WTC11 (cell line): ENCODE measurements around the gene SERPINA4. TPM values are rescaled to one million over a fixed set of nuclear protein-coding genes. Genes with fewer than 3 reads are reported as not detected.

Experiments used
- ATAC-seq: fragments of 200-7000 bp; cut with Tn5 transposase; 2 replicates; pipeline ENCODE4 v1.10.0; 2021; ENCODE audit warnings: mild to moderate bottlenecking, moderate library complexity
- CTCF ChIA-PET: fragments of 300-600 bp; sonication (Branson Sonifier 250); formaldehyde crosslinking; loops from one replicate; lab custom pipeline; 2021; ENCODE audit warnings: antibody characterized with exemption; lab: Charles Lee
- POLR2A ChIA-PET: fragments of 350-600 bp; sonication (Branson Sonifier 250); formaldehyde crosslinking; loops from one replicate; lab custom pipeline; 2021; ENCODE audit warnings: antibody characterized with exemption; lab: Charles Lee
- DNase-seq: peaks from one replicate; pipeline ENCODE4 v3.0.0; 2021; ENCODE audit warnings: low spot score
- H3K27ac Mint-ChIP-seq: 2 replicates; pipeline ENCODE4 v1.8.0; 2021; ENCODE audit warnings: mixed read lengths
- H3K27me3 Mint-ChIP-seq: 2 replicates; pipeline ENCODE4 v1.8.0; 2021; ENCODE audit warnings: low read depth, mild to moderate bottlenecking, moderate library complexity, mixed read lengths
- H3K36me3 Mint-ChIP-seq: 2 replicates; pipeline ENCODE4 v1.8.0; 2021; ENCODE audit warnings: mixed read lengths
- H3K4me1 Mint-ChIP-seq: 2 replicates; pipeline ENCODE4 v1.8.0; 2022; ENCODE audit warnings: mixed read lengths
- H3K4me3 Mint-ChIP-seq: 2 replicates; pipeline ENCODE4 v1.8.0; 2021; ENCODE audit warnings: mild to moderate bottlenecking, moderate library complexity, mixed read lengths
- H3K9me3 Mint-ChIP-seq: 2 replicates; pipeline ENCODE4 v1.8.0; 2021; ENCODE audit warnings: mixed read lengths
- CDX4 ChIP-seq: fragments of 250-450 bp; sonication (Bioruptor Pico); IDR thresholded peaks from 2 replicates; pipeline ENCODE4 v1.9.0; 2021; ENCODE audit warnings: moderate library complexity, mild to moderate bottlenecking, inconsistent platforms, borderline replicate concordance
- E2F1 ChIP-seq: sonication (generic); formaldehyde crosslinking; IDR thresholded peaks from 2 replicates; pipeline ENCODE4 v1.8.0; 2022; ENCODE audit warnings: mild to moderate bottlenecking, missing genetic modification reagents
- SMAD4 ChIP-seq: sonication (generic); formaldehyde crosslinking; IDR thresholded peaks from 2 replicates; pipeline ENCODE4 v1.8.0; 2022; ENCODE audit warnings: mild to moderate bottlenecking, missing genetic modification reagents
- SOX15 ChIP-seq: fragments of 250-450 bp; sonication (Bioruptor Pico); IDR thresholded peaks from 2 replicates; pipeline ENCODE4 v1.9.0; 2021; ENCODE audit warnings: mild to moderate bottlenecking
- ZBTB21 ChIP-seq: sonication (generic); formaldehyde crosslinking; IDR thresholded peaks from 2 replicates; pipeline ENCODE4 v1.8.1; 2023; ENCODE audit warnings: mild to moderate bottlenecking, missing genetic modification reagents, borderline replicate concordance
- ZNF317 ChIP-seq: sonication (generic); formaldehyde crosslinking; IDR thresholded peaks from 2 replicates; pipeline ENCODE4 v1.8.1; 2023; ENCODE audit warnings: low read depth, mild to moderate bottlenecking, moderate library complexity, missing genetic modification reagents, borderline replicate concordance
- ZNF416 ChIP-seq: fragments of 250-450 bp; sonication (Bioruptor Pico); IDR thresholded peaks from 2 replicates; pipeline ENCODE4 v1.9.0; 2021; ENCODE audit warnings: mild to moderate bottlenecking, inconsistent platforms
- ZNF512 ChIP-seq: sonication (generic); formaldehyde crosslinking; IDR thresholded peaks from 2 replicates; pipeline ENCODE4 v1.8.1; 2022; ENCODE audit warnings: missing genetic modification reagents, borderline replicate concordance
- total RNA-seq: library from RNA; stranded (reverse); gene quantifications from 3 replicates; pipeline ENCODE4 v1.2.3, GENCODE V29; 2021
- TF ChIP-seq, protein P1 (sequence below): fragments of 200-600 bp; IDR thresholded peaks from 2 replicates; pipeline ENCODE4 v1.8.0; 2022; ENCODE audit warnings: antibody characterized with exemption
- TF ChIP-seq, protein P2 (sequence below): sonication (generic); formaldehyde crosslinking; IDR thresholded peaks from 2 replicates; pipeline ENCODE4 v1.8.1; 2022; ENCODE audit warnings: mild to moderate bottlenecking, missing genetic modification reagents, moderate library complexity, borderline replicate concordance
- TF ChIP-seq, protein P3 (sequence below): sonication (generic); formaldehyde crosslinking; IDR thresholded peaks from 2 replicates; pipeline ENCODE4 v1.8.0; 2022; ENCODE audit warnings: mild to moderate bottlenecking, missing genetic modification reagents
- TF ChIP-seq, protein P4 (sequence below): fragments of 250-450 bp; sonication (Bioruptor Pico); IDR thresholded peaks from 2 replicates; pipeline ENCODE4 v1.9.0; 2021; ENCODE audit warnings: mild to moderate bottlenecking
- TF ChIP-seq, protein P5 (sequence below): fragments of 250-450 bp; sonication (Bioruptor Pico); IDR thresholded peaks from 2 replicates; pipeline ENCODE4 v1.9.0; 2021; ENCODE audit warnings: mild to moderate bottlenecking, borderline replicate concordance

SERPINA4 gene
- total RNA-seq, 1 experiment from 2014 or later: not detected

DNA sequence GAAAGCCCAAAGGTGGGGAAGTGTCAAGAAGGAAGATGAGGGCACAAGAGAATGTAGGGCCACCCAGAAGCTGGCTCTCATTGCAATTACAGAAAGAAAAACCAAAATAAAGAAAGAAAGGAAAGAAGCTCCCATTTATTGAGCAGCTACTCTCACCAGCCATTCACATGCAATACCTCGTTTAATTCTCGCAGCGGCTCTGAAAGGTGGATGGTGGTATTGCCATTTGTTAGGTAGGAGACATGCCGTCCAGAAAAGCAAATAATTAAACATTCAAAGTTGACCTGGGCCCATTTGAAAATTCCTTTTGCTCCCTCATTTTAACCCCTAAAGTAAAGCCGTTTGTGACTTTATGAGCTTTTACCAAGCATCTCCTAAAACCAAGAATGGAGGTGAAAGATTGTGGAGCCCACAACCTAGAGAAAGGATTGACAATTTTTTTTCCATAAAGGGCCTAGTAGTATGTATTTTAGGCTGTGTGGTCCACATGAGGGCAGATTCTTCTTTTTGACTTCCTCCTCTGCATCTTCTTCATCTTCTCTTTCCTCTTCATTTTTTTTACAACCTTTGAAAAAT lies 56.2 kb downstream of the SERPINA4 start (continued):
- TF ChIP-seq CDX4 (CRISPR knock-in tag): no peak
- TF ChIP-seq ZNF512: no peak
- TF ChIP-seq, protein P1, sequence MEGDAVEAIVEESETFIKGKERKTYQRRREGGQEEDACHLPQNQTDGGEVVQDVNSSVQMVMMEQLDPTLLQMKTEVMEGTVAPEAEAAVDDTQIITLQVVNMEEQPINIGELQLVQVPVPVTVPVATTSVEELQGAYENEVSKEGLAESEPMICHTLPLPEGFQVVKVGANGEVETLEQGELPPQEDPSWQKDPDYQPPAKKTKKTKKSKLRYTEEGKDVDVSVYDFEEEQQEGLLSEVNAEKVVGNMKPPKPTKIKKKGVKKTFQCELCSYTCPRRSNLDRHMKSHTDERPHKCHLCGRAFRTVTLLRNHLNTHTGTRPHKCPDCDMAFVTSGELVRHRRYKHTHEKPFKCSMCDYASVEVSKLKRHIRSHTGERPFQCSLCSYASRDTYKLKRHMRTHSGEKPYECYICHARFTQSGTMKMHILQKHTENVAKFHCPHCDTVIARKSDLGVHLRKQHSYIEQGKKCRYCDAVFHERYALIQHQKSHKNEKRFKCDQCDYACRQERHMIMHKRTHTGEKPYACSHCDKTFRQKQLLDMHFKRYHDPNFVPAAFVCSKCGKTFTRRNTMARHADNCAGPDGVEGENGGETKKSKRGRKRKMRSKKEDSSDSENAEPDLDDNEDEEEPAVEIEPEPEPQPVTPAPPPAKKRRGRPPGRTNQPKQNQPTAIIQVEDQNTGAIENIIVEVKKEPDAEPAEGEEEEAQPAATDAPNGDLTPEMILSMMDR: no peak
- no peak for TF ChIP-seq ZBTB21 (CRISPR knock-in tag)
- TF ChIP-seq, protein P2, sequence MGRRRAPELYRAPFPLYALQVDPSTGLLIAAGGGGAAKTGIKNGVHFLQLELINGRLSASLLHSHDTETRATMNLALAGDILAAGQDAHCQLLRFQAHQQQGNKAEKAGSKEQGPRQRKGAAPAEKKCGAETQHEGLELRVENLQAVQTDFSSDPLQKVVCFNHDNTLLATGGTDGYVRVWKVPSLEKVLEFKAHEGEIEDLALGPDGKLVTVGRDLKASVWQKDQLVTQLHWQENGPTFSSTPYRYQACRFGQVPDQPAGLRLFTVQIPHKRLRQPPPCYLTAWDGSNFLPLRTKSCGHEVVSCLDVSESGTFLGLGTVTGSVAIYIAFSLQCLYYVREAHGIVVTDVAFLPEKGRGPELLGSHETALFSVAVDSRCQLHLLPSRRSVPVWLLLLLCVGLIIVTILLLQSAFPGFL (CRISPR knock-in tag): no peak
- no peak for TF ChIP-seq SMAD4 (CRISPR knock-in tag)
- TF ChIP-seq, protein P3, sequence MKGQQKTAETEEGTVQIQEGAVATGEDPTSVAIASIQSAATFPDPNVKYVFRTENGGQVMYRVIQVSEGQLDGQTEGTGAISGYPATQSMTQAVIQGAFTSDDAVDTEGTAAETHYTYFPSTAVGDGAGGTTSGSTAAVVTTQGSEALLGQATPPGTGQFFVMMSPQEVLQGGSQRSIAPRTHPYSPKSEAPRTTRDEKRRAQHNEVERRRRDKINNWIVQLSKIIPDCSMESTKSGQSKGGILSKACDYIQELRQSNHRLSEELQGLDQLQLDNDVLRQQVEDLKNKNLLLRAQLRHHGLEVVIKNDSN (CRISPR knock-in tag): no peak
- TF ChIP-seq, protein P4, sequence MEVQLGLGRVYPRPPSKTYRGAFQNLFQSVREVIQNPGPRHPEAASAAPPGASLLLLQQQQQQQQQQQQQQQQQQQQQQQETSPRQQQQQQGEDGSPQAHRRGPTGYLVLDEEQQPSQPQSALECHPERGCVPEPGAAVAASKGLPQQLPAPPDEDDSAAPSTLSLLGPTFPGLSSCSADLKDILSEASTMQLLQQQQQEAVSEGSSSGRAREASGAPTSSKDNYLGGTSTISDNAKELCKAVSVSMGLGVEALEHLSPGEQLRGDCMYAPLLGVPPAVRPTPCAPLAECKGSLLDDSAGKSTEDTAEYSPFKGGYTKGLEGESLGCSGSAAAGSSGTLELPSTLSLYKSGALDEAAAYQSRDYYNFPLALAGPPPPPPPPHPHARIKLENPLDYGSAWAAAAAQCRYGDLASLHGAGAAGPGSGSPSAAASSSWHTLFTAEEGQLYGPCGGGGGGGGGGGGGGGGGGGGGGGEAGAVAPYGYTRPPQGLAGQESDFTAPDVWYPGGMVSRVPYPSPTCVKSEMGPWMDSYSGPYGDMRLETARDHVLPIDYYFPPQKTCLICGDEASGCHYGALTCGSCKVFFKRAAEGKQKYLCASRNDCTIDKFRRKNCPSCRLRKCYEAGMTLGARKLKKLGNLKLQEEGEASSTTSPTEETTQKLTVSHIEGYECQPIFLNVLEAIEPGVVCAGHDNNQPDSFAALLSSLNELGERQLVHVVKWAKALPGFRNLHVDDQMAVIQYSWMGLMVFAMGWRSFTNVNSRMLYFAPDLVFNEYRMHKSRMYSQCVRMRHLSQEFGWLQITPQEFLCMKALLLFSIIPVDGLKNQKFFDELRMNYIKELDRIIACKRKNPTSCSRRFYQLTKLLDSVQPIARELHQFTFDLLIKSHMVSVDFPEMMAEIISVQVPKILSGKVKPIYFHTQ (CRISPR knock-in tag): no peak

DNA sequence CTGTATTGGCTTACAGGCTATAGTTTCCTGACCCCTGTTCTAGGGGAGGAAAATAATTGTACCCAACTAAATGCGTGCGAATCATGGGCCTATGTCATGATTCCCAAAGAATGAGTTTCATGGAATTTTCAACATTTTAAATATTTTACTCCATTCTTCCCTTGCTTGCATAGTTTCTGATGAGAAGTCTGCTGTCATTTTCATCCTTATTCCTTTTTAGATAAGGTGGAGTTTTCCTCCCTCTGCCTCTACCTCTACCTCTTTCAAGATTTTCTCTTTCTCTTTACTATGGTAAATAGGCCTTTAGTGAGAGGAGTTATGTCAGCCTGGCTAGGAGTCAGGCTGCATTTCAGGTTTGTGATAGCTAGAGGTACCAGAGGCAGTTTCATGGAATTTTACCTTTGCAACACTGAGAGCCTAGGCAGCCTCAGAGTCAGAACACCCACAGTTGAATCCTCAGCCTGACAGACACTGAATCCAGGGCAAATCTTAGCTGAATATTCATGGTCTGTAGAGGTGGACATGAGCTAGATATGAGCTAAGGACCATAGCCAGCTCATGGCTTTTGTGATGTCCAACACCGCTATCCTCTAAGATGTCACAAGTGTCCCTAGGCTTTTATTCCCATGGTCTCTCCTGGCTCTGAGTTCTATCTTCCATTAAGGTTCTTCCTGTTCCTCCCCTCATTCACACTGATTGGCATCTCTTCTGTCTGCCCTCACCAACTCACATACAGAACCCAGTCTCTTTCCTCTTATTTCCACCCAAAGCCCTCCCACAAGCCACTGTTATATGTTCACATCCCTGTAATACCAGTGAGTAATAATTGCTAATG lies 57.0 kb downstream of the SERPINA4 start:
- Mint-ChIP-seq H3K36me3 (peaks cover 27% of the 10 kb centered on the region), H3K4me1 (no peaks in the 10 kb centered on the region), H3K9me3 (peaks cover 53% of the 10 kb centered on the region), H3K4me3 (no peak overlapping the region), H3K27me3 (peaks cover 3% of the 10 kb centered on the region), H3K27ac (no peak overlapping the region)
- TF ChIP-seq SOX15 (CRISPR knock-in tag) (no peak), ZNF317 (CRISPR knock-in tag) (peak; percentile 95)
- ChIA-PET POLR2A (no interaction called here), CTCF (interaction anchor here (3.5 kb wide), 1 partner anchor 132 kb away, joined by 10 read pairs; no protein-coding TSS in a partner anchor)
- DNase-seq (no peak), ATAC-seq (no peak)

DNA sequence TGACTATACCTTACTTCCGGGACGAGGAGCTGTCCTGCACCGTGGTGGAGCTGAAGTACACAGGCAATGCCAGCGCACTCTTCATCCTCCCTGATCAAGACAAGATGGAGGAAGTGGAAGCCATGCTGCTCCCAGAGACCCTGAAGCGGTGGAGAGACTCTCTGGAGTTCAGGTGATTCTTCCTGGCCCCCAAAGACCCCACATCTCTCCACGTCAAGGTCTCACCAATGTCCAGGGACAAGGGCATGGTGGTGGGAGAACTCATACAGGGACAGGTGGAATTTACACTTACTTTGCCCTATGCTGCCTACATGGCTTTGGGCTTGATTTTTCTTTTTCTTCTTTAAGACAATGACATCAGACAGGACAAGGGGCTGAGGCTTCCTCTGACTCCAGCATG lies 58.1 kb downstream of the SERPINA4 start:
- Mint-ChIP-seq H3K36me3 (peaks cover 27% of the 10 kb centered on the region), H3K9me3 (peaks cover 53% of the 10 kb centered on the region), H3K27ac (no peak overlapping the region), H3K4me1 (no peaks in the 10 kb centered on the region), H3K4me3 (no peak overlapping the region), H3K27me3 (peaks cover 3% of the 10 kb centered on the region)
- ChIA-PET POLR2A (no interaction called here), CTCF (no interaction called here)
- ATAC-seq: no peak
- DNase-seq: no peak
- TF ChIP-seq ZNF416 (CRISPR knock-in tag) (no peak), E2F1 (CRISPR knock-in tag) (no peak)
- TF ChIP-seq, protein P5, sequence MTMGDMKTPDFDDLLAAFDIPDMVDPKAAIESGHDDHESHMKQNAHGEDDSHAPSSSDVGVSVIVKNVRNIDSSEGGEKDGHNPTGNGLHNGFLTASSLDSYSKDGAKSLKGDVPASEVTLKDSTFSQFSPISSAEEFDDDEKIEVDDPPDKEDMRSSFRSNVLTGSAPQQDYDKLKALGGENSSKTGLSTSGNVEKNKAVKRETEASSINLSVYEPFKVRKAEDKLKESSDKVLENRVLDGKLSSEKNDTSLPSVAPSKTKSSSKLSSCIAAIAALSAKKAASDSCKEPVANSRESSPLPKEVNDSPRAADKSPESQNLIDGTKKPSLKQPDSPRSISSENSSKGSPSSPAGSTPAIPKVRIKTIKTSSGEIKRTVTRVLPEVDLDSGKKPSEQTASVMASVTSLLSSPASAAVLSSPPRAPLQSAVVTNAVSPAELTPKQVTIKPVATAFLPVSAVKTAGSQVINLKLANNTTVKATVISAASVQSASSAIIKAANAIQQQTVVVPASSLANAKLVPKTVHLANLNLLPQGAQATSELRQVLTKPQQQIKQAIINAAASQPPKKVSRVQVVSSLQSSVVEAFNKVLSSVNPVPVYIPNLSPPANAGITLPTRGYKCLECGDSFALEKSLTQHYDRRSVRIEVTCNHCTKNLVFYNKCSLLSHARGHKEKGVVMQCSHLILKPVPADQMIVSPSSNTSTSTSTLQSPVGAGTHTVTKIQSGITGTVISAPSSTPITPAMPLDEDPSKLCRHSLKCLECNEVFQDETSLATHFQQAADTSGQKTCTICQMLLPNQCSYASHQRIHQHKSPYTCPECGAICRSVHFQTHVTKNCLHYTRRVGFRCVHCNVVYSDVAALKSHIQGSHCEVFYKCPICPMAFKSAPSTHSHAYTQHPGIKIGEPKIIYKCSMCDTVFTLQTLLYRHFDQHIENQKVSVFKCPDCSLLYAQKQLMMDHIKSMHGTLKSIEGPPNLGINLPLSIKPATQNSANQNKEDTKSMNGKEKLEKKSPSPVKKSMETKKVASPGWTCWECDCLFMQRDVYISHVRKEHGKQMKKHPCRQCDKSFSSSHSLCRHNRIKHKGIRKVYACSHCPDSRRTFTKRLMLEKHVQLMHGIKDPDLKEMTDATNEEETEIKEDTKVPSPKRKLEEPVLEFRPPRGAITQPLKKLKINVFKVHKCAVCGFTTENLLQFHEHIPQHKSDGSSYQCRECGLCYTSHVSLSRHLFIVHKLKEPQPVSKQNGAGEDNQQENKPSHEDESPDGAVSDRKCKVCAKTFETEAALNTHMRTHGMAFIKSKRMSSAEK (CRISPR knock-in tag): no peak
- TF ChIP-seq, protein P2 (CRISPR knock-in tag): no peak
